ENCODE results near the gene NLN. TPM values are rescaled to one million over a fixed set of nuclear protein-coding genes. Genes with fewer than 3 reads are reported as not detected.
A peak's percentile ranks its signal among the peaks of the same experiment; 100 is the strongest.
"Not testable (repeated sequence)": the region's sequence is repeated elsewhere in the genome, so short reads cannot be mapped to it uniquely, and the experiment has no call there.

Gene NLN
- total RNA-seq, 1 donor: 11.6 TPM

- no peak for DNase-seq (ENCODE audit: low read depth in 2 of 3, low spot score in 2 of 3)
Measured at GRCh38 chr5:65828022-65828896, 106.3 kb downstream of the NLN start.

DNA sequence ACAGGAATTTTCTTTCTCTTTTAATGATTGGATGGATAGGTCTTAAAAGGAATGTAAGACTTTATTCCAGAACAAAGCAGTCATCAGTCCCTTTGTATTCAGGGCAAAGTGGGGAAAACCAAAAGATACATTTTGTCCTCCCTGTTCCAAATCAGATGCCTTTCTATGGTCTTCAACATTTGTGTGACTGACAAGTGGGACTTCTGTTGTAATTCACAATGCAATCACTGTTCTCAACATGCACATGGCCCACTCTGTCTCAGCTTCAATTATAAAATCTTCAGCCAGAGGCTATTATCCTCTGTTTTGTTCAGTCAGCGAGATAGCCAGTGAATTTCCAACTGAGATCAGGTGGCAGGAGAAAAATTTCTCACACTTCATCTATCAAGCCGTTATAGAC is 108.9 kb downstream of the NLN start:
- no peak for DNase-seq (ENCODE audit: low read depth in 2 of 3, low spot score in 2 of 3)

DNA sequence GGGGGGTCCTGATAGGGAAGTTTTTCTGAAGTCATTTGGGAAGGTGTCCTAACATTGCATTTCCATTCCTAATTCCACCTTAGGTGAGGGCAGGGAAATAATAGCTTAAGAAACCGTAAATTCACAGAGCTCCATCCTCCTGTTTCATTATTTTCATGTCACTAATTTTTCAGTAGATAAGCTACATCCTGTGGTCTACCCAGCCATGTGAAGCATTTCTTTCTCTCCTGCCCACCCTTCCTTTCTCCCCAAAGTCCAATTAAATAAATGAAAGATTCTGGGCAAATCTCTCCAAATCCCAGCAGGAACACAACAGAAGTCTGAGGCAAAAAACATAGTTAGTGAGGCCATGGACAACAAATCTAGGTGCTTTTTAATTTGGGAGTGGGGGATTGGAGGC is 109.3 kb downstream of the NLN start:
- no peak for DNase-seq (ENCODE audit: low read depth in 2 of 3, low spot score in 2 of 3)

DNA sequence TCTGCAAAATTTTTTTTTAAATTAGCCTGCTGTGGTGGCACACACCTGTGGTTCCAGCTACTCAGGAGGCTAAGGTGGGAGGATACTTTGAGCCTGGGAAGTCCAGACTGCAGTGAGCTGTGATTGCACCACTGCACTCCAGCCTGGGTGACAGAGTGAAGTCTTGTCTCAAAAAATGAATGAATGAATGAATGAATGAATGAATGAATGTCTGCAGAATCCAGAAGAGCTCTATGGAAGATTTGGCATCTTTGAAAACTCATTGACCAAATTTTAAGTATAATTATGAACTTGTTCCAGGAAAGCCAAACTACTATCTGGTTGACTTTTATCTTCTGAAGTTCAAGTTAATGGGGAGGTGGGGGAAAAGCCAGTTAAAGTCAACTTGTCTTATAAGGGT is 110.1 kb downstream of the NLN start:
- no peak for DNase-seq (ENCODE audit: low read depth in 2 of 3, low spot score in 2 of 3)

GRCh38 chr5:65832603-65833228 is 110.7 kb downstream of the NLN start:
- DNase-seq (ENCODE audit: low read depth in 2 of 3, low spot score in 2 of 3): no peak

DNA sequence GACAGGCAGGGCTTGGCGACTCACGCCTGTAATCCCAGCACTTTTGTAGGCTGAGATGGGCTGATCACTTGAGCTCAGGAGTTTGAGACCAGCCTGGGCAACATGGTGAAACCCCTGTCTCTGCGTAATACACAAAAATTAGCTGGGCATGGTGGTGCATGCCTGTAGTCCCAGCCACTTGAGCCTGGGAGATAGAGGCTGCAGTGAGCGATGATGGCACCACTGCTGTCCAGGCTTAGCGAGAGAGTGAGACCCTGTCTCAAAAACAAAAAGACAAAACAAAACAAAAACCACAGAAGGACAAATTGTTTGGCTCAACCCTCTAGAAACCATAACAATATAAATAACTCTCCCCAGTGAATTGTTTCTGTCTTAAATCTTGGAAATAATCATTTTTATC is 111.8 kb downstream of the NLN start:
- DNase-seq (ENCODE audit: low read depth in 2 of 3, low spot score in 2 of 3): no peak

DNA sequence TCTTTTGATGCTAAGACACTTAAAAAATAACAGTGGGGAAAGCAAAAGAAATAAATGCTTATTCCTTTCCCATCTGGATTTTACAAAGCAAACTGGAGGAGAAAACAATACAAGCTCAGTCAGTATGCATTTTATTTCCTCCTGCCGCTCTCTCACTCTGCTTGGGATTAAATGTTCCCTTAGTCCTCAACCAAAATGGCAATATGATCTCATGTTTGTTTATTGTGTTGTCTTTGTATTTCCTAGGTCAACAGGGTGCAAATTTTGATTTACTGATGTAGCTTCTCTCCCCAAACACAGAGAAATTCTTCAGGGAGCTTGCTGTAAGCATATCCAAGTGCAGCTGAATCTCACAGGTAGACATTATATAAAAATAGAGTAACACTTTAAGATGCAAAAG is 112.3 kb downstream of the NLN start:
- DNase-seq (ENCODE audit: low read depth in 2 of 3, low spot score in 2 of 3): no peak

DNA sequence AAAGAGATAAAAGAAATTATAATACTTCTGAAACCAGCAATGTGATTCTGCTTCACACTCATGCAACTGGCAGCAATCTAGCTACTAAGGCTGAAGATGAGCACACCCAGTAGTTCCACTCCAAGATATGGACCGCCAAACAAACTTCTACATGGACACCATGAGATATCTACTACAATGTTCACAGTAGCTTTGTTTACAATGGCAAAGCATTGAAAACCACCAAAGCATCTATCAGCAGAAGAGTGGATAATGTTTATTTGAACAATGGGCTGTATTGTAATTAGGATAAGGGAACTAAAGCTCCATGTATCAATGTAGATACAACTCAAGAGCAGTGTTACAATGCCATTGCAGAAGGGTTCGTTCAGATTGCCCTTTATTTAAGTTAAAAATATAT is 113.2 kb downstream of the NLN start:
- DNase-seq (ENCODE audit: low read depth in 2 of 3, low spot score in 2 of 3): no peak

DNA sequence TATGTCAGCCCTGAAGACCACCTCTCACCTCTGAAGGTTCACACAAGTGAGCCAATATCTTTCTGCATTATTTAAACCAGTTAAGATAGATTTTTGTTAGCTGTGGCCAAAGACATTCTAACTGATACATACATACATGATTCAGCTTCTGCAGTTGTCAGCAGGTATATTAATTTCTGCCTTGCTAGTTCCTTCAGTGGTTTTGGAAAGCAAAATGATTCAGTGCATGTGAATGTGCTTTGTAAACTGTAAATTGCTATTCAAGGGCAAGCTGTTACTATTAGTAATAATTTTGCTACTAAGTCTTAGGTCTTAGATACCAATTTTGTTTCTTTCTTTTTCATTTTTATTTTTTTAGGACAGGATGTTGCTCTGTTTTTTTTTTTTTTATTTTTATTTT is 115.1 kb downstream of the NLN start:
- no peak for DNase-seq (ENCODE audit: low read depth in 2 of 3, low spot score in 2 of 3)

DNA sequence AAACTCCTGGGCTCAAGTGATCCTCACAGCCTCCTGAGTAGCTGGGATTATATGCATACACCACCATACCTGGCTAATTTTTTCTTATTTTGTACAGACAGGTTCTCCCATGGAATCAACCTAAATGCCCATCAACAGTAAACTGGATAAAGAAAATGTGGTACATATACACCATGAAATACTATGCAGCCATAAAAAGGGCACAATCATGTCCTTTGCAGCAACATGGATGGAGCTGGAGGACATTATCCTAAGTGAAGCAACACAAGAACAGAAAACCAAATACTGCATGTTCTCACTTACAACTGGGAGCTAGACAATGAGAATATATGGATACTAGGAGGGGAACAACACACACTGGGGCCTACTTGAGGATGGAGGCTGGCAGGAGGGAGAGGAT is 117.2 kb downstream of the NLN start:
- not testable (repeated sequence) for DNase-seq (ENCODE audit: low read depth in 2 of 3, low spot score in 2 of 3)

DNA sequence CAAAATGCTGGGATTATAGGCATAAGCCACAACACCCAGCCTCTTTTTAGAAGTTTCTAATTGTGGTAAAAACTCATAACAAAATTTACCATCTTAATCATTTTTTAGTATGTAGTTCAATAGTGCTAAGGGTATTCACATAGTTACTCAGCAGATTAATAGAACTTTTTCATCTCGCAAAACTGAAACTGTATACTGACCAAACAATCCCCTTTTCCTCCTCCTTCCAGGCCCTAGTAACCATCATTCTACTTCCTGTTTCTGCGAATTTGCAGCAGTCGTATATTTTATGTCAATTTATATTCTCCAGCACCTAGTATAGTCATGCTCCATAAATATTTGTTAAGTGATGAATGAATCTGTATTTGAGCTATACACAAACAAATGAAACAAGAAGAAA is 118.1 kb downstream of the NLN start:
- DNase-seq (ENCODE audit: low read depth in 2 of 3, low spot score in 2 of 3): peak in 1 of 3 donors; percentile 26

GRCh38 chr5:65844763-65845162 is 122.8 kb downstream of the NLN start:
- not testable (repeated sequence) for DNase-seq (ENCODE audit: low read depth in 2 of 3, low spot score in 2 of 3)

- no peak for DNase-seq (ENCODE audit: low read depth in 2 of 3, low spot score in 2 of 3)
Measured at GRCh38 chr5:65846101-65846500, 124.1 kb downstream of the NLN start.

GRCh38 chr5:65847019-65847418 is 125.0 kb downstream of the NLN start:
- DNase-seq (ENCODE audit: low read depth in 2 of 3, low spot score in 2 of 3): not testable (repeated sequence)

GRCh38 chr5:65849918-65850317 is 127.9 kb downstream of the NLN start:
- DNase-seq (ENCODE audit: low read depth in 2 of 3, low spot score in 2 of 3): not testable (repeated sequence)

DNA sequence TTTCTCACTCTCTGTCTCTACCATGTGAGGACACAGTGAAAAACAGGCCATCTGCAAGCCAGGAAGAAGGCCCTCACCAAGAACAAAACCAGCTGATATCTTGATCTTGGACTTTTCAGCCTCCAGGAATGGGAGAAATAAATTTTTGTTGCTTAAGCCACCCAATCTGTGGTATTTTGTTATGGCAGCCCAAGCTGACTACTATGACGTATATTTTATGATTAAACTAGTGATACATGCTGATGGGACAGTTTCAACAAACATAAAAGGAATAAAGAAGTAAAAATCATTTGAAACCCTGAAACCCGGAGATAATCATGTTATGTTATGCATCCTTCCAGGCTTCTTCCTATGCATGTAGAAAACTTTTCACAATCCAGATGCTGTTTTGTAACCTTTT is 132.9 kb downstream of the NLN start:
- DNase-seq (ENCODE audit: low read depth in 2 of 3, low spot score in 2 of 3): no peak

GRCh38 chr5:65855766-65856315 is 133.8 kb downstream of the NLN start:
- DNase-seq (ENCODE audit: low read depth in 2 of 3, low spot score in 2 of 3): no peak

GRCh38 chr5:65856520-65856919 is 134.5 kb downstream of the NLN start:
- no peak for DNase-seq (ENCODE audit: low read depth in 2 of 3, low spot score in 2 of 3)

DNA sequence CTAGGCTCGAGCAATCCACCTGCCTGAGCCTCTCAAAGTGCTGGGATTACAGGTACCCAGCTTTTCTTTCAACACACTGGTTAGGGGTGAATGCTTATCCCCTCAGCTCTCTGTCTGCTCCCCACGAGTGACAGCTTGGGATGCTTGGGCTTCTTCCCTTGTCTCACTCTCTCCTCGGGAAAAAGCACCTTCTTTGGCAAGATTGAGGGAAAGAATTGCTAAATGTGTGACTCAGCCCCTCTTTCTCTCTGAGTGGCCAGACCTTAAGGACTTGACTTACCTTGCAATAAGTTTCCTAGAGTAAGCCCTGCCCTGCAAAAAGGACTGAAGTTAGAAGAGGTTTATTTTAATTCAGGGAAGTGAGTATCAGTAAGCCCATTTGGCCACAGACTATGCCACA is 136.3 kb downstream of the NLN start:
- no peak for DNase-seq (ENCODE audit: low read depth in 2 of 3, low spot score in 2 of 3)

- DNase-seq (ENCODE audit: low read depth in 2 of 3, low spot score in 2 of 3): no peak
Measured at GRCh38 chr5:65861830-65862241, 139.8 kb downstream of the NLN start.

- DNase-seq (ENCODE audit: low read depth in 2 of 3, low spot score in 2 of 3): no peak
Measured at GRCh38 chr5:65862384-65862783, 140.4 kb downstream of the NLN start.

DNA sequence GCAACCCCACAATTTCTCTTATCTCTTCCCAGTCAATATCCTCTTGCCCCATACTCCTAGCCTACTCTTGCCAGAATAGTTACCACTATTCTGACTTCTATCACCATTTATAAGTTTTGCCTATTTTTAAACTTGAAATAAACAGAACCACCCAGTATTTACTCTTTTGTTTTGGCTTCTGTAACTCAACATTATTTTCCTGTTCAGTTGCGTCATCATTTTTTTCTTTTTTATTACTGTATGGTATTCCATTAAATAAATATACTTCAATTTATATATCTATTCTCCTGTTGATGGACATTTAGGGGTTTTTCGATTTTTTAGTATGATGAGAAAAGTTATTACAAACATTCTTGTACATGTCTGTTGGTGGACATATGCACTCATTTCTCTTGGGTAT is 141.7 kb downstream of the NLN start:
- no peak for DNase-seq (ENCODE audit: low read depth in 2 of 3, low spot score in 2 of 3)
